Chondrocyte (in vitro differentiated cells): ENCODE data around the gene ACKR4. TPM values are rescaled to one million over a fixed set of nuclear protein-coding genes. Genes with fewer than 3 reads are reported as not detected.
"Not testable (repeated sequence)": the region's sequence is repeated elsewhere in the genome, so short reads cannot be mapped to it uniquely, and the experiment has no call there.

Experiments used
- DNase-seq: peaks from one replicate; pipeline ENCODE4 v3.0.0; 2021; ENCODE audit warnings: mixed read lengths, low spot score
- H3K27ac Mint-ChIP-seq: one replicate; pipeline ENCODE4 v1.8.0; 2021; ENCODE audit warnings: mild to moderate bottlenecking, moderate library complexity, mixed read lengths; ENCODE audit not compliant: unreplicated experiment
- H3K27me3 Mint-ChIP-seq: 2 replicates; pipeline ENCODE4 v1.8.0; 2021; ENCODE audit warnings: low read depth, mixed read lengths
- H3K36me3 Mint-ChIP-seq: 2 replicates; pipeline ENCODE4 v1.8.0; 2021; ENCODE audit warnings: low read depth, mixed read lengths
- H3K4me1 Mint-ChIP-seq: 2 replicates; pipeline ENCODE4 v1.8.0; 2021; ENCODE audit warnings: low read depth, mild to moderate bottlenecking, mixed read lengths
- H3K4me3 Mint-ChIP-seq: one replicate; pipeline ENCODE4 v1.8.0; 2021; ENCODE audit warnings: mild to moderate bottlenecking, moderate library complexity, mixed read lengths; ENCODE audit not compliant: unreplicated experiment
- H3K9me3 Mint-ChIP-seq: 2 replicates; pipeline ENCODE4 v1.8.0; 2021; ENCODE audit warnings: low read depth, mixed read lengths
- total RNA-seq: library from RNA; stranded (reverse); gene quantifications from 3 replicates; pipeline ENCODE4 v1.2.1, GENCODE V29; 2021
- TF ChIP-seq, protein P1 (sequence below): fragments of 200-600 bp; sonication (generic); IDR thresholded peaks from 2 replicates; pipeline ENCODE4 v1.5.0; 2021; ENCODE audit warnings: antibody characterized with exemption, mild to moderate bottlenecking, moderate library complexity

Gene ACKR4
- total RNA-seq, 1 donor from 2014 or later = not detected

DNA sequence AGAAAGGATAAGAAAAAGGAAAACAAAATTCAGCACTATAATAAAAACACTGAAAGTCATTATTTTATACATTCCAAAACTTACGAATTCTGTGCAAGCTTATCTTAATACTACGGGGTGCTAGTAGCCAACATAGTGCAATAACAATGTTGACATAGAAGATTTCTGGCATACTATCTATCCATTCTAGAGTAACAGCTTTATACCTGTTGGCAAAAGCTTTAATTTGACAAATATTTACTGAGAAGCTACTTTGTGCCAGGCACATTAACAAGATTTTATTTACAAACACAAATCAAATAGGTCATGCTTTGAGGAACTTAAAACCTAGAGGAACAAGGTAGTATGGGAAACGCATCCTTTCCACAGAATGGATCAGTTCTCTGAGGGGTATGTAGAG, 1.1 kb downstream of the ACKR4 start:
- no peaks in the 10 kb centered on the region for H3K27me3 Mint-ChIP-seq
- H3K27ac Mint-ChIP-seq = no peak overlapping the region
- TF ChIP-seq, protein P1, sequence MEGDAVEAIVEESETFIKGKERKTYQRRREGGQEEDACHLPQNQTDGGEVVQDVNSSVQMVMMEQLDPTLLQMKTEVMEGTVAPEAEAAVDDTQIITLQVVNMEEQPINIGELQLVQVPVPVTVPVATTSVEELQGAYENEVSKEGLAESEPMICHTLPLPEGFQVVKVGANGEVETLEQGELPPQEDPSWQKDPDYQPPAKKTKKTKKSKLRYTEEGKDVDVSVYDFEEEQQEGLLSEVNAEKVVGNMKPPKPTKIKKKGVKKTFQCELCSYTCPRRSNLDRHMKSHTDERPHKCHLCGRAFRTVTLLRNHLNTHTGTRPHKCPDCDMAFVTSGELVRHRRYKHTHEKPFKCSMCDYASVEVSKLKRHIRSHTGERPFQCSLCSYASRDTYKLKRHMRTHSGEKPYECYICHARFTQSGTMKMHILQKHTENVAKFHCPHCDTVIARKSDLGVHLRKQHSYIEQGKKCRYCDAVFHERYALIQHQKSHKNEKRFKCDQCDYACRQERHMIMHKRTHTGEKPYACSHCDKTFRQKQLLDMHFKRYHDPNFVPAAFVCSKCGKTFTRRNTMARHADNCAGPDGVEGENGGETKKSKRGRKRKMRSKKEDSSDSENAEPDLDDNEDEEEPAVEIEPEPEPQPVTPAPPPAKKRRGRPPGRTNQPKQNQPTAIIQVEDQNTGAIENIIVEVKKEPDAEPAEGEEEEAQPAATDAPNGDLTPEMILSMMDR = no peak
- no peak overlapping the region for H3K4me3 Mint-ChIP-seq
- DNase-seq = no peak
- peaks cover 8% of the 10 kb centered on the region for H3K36me3 Mint-ChIP-seq
- H3K4me1 Mint-ChIP-seq = peaks cover 31% of the 10 kb centered on the region
- no peaks in the 10 kb centered on the region for H3K9me3 Mint-ChIP-seq

DNA sequence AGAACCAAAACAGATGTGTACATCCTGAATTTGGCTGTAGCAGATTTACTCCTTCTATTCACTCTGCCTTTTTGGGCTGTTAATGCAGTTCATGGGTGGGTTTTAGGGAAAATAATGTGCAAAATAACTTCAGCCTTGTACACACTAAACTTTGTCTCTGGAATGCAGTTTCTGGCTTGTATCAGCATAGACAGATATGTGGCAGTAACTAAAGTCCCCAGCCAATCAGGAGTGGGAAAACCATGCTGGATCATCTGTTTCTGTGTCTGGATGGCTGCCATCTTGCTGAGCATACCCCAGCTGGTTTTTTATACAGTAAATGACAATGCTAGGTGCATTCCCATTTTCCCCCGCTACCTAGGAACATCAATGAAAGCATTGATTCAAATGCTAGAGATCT, 3.5 kb downstream of the ACKR4 start:
- H3K27me3 Mint-ChIP-seq, H3K4me3 Mint-ChIP-seq, H3K27ac Mint-ChIP-seq, H3K9me3 Mint-ChIP-seq, H3K36me3 Mint-ChIP-seq, DNase-seq: not testable (repeated sequence)
- H3K4me1 Mint-ChIP-seq = peaks cover 20% of the 10 kb centered on the region

DNA sequence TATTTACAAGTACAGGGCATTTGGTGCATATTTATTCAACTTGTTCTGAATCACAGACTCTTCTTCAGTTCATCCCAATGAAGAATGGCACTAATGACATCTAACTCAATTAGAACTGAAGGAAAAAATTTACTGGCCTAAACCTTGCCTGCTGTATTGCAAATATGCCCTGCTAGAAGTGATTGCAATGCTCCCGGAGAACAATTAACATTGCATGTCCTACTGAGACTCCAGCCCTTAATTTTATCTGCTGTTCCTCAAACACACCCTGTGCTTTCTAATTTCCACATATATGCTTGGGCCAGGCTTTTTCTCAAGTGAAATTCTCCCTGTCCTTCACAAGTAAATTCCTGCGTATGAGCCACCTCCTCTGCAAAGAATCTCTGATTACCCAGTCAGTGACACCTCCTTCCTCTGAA, 8.3 kb downstream of the ACKR4 start:
- Mint-ChIP-seq H3K9me3 (peaks cover 25% of the 10 kb centered on the region), H3K4me1 (peaks cover 21% of the 10 kb centered on the region), H3K4me3 (no peak overlapping the region), H3K27me3 (no peaks in the 10 kb centered on the region), H3K36me3 (peaks cover 26% of the 10 kb centered on the region), H3K27ac (peak overlapping the region; percentile 82)
- DNase-seq = no peak
- TF ChIP-seq, protein P1 = no peak

DNA sequence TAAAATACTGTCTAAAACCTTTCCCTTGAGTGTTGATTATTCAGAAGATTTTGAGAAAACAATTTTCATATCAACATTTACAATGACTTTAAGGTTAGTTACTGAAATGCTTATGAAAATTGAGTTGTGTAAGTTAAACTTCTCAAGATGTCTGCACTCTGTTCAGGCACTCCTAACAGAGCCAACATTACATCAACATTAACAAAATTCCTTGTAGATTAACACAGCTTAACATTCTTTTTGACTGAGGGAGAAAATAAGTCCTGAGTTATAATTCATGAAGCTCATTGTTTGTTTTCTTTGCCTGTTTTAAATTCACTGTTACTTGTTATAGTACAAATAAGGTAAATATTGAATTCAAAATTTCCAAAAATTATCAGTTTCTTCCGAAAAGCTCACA, 9.0 kb downstream of the ACKR4 start:
- Mint-ChIP-seq H3K36me3 (peaks cover 26% of the 10 kb centered on the region), H3K4me1 (peaks cover 21% of the 10 kb centered on the region), H3K4me3 (no peak overlapping the region), H3K9me3 (peaks cover 25% of the 10 kb centered on the region), H3K27me3 (no peaks in the 10 kb centered on the region), H3K27ac (peak overlapping the region; percentile 82)
- TF ChIP-seq, protein P1 = no peak
- no peak for DNase-seq

DNA sequence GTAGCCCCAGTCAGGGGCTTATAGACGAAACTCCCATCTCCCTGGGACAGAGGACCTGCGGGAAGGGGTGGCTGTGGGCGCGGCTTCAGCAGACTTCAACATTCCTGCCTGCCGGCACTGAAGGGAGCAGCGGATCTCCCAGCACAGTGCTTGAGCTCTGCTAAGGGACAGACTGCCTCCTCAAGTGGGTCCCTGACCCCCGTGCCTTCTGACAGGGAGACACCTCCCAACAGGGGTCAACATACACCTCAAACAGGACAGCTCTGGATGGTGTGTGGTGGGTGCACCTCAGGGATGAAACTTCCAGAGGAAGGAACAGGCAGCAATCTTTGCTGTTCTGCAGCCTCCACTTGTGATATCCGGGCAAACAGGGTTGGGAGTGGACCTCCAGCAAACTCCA, 9.6 kb downstream of the ACKR4 start:
- peak; percentile 87 for DNase-seq
- Mint-ChIP-seq H3K4me1 (peaks cover 21% of the 10 kb centered on the region), H3K27ac (peak overlapping the region; percentile 82), H3K9me3 (peaks cover 25% of the 10 kb centered on the region), H3K36me3 (peaks cover 29% of the 10 kb centered on the region)
- H3K27me3 Mint-ChIP-seq, H3K4me3 Mint-ChIP-seq: not testable (repeated sequence)

DNA sequence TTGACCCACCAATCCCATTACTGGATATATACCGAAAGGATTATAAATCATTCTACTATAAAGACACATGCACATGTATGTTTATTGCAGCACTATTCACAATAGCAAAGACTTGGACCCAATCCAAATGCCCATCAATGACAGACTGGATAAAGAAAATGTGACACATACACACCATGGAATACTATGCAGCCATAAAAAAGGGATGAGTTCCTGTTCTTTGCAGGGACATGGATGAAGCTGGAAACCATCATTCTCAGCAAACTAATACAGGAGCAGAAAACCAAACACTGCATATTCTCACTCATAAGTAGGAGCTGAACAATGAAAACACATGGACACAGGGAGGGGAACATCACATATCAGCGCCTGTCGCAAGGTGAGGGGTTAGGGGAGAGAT, 18.2 kb downstream of the ACKR4 start:
- not testable (repeated sequence) for H3K27ac Mint-ChIP-seq, H3K4me1 Mint-ChIP-seq, DNase-seq, H3K27me3 Mint-ChIP-seq, H3K4me3 Mint-ChIP-seq
- Mint-ChIP-seq H3K36me3 (peaks cover 27% of the 10 kb centered on the region), H3K9me3 (peaks cover 10% of the 10 kb centered on the region)

DNA sequence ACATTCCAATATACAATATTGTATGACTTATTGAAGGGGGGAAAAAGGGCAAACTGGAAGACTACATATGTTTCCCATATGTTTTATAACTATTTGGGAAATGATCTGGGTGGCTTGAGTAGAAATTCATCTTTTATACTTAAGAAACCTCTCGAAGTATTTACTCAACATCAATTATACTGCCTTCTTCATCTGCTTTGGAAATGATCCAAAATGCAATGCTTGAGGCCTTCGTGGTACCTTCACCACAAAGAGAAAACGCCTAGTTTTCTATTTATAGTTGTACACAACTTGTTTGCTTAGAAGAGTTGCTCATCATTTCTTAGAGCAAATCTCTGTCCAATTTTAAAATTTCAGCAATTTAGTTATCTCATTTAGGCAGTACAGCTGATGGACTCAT, 18.8 kb downstream of the ACKR4 start:
- DNase-seq = no peak
- Mint-ChIP-seq H3K4me1 (no peaks in the 10 kb centered on the region), H3K27me3 (no peaks in the 10 kb centered on the region), H3K9me3 (peaks cover 13% of the 10 kb centered on the region), H3K4me3 (no peak overlapping the region), H3K36me3 (peaks cover 32% of the 10 kb centered on the region), H3K27ac (no peak overlapping the region)
- TF ChIP-seq, protein P1 = no peak
